OCI-LY7 (cell line): ENCODE measurements around the gene NPDC1. TPM values are rescaled to one million over a fixed set of nuclear protein-coding genes. Genes with fewer than 3 reads are reported as not detected.

Experiments
- BruUV-seq: library from RNA; stranded (reverse); fragments of 400-500 nt; replicated peaks from 2 replicates; lab custom pipeline; 2021; lab: Mats Ljungman, UMichigan
- CTCF ChIA-PET: fragments of 300-600 bp; sonication (Branson Sonifier 250); formaldehyde crosslinking; loops from one replicate; lab custom pipeline; 2022; ENCODE audit warnings: antibody characterized with exemption; ENCODE audit not compliant: unreplicated experiment; lab: Charles Lee
- POLR2A ChIA-PET: fragments of 300-600 bp; sonication (Branson Sonifier 250); formaldehyde crosslinking; loops from one replicate; lab custom pipeline; 2022; ENCODE audit warnings: antibody characterized with exemption; lab: Charles Lee
- DNase-seq: peaks from one replicate; pipeline ENCODE4 v3.0.0-alpha.2; 2015; ENCODE audit warnings: low spot score
- H2AFZ ChIP-seq: fragments of 200-600 bp; sonication (generic), shearing (Covaris generic); 2 replicates; pipeline ENCODE4 v1.6.1; 2014; ENCODE audit warnings: mild to moderate bottlenecking, antibody characterized with exemption, low read length, moderate library complexity
- H3K27ac ChIP-seq: fragments of 200-600 bp; sonication (generic); 2 replicates; pipeline ENCODE4 v1.5.1; 2014; ENCODE audit warnings: mixed run types, low read depth, mild to moderate bottlenecking, moderate library complexity, low read length, inconsistent platforms; ENCODE audit not compliant: poor library complexity, severe bottlenecking
- H3K36me3 ChIP-seq: fragments of 200-600 bp; sonication (generic); 2 replicates; pipeline ENCODE4 v1.6.1; 2014; ENCODE audit warnings: mild to moderate bottlenecking, antibody characterized with exemption, low read length, moderate library complexity, mixed read lengths; ENCODE audit not compliant: insufficient read depth
- H3K4me1 ChIP-seq: fragments of 200-600 bp; sonication (generic); 2 replicates; pipeline ENCODE4 v1.5.1; 2014; ENCODE audit warnings: mild to moderate bottlenecking, low read length; ENCODE audit not compliant: insufficient read depth, poor library complexity, severe bottlenecking
- H3K4me2 ChIP-seq: fragments of 200-600 bp; sonication (generic); 2 replicates; pipeline ENCODE4 v1.6.1; 2014; ENCODE audit warnings: mild to moderate bottlenecking, low read length
- H3K4me3 ChIP-seq: fragments of 200-600 bp; sonication (generic); 2 replicates; pipeline ENCODE4 v1.5.1; 2014; ENCODE audit warnings: mild to moderate bottlenecking, low read depth, low read length; ENCODE audit not compliant: poor library complexity, severe bottlenecking
- H3K79me2 ChIP-seq: fragments of 200-600 bp; sonication (generic); 2 replicates; pipeline ENCODE4 v1.6.1; 2016; ENCODE audit warnings: low read depth, mild to moderate bottlenecking, low read length, moderate library complexity, mixed read lengths; ENCODE audit not compliant: insufficient read depth
- H3K9me2 ChIP-seq: fragments of 200-600 bp; sonication (generic); 2 replicates; pipeline ENCODE4 v1.6.1; 2016; ENCODE audit warnings: mild to moderate bottlenecking, low read length, mixed read lengths; ENCODE audit not compliant: insufficient read depth
- H3K9me3 ChIP-seq: fragments of 200-600 bp; sonication (generic); 2 replicates; pipeline ENCODE4 v1.6.1; 2014; ENCODE audit warnings: mild to moderate bottlenecking, mixed run types, low read length, mixed read lengths
- H4K20me1 ChIP-seq: fragments of 200-600 bp; sonication (generic); 2 replicates; pipeline ENCODE4 v1.6.1; 2014; ENCODE audit warnings: mild to moderate bottlenecking, antibody characterized with exemption, low read length, moderate library complexity, mixed read lengths; ENCODE audit not compliant: insufficient read depth
- CTCF ChIP-seq: fragments of 200-600 bp; sonication (generic); conservative IDR thresholded peaks from 2 replicates; pipeline ENCODE4 v1.5.1; 2014; ENCODE audit warnings: mild to moderate bottlenecking, antibody characterized with exemption, low read length, moderate library complexity, mixed read lengths
- EZH2phosphoT487 ChIP-seq: fragments of 200-600 bp; sonication (generic); IDR thresholded peaks from 2 replicates; pipeline ENCODE4 v1.6.1; 2018; ENCODE audit warnings: low read depth, borderline replicate concordance, mild to moderate bottlenecking, mixed run types, antibody characterized with exemption, low read length, moderate library complexity, mixed read lengths
- intact Hi-C: fragments of 100-400 bp; cut with micrococcal nuclease; formaldehyde crosslinking; loops from one replicate; pipeline ENCODE4 v1.10.0; 2022; ENCODE audit not compliant: unreplicated experiment
- total RNA-seq, 2 experiments: library from RNA; depleted of rRNA in 1 of 2; stranded (reverse); fragments of >200 nt in 1 of 2; shearing (Covaris generic) in 1 of 2; gene quantifications; 2 replicates each; pipeline ENCODE4 v1.2.3, GENCODE V29; 2014 to 2022

The NPDC1 gene
- total RNA-seq, 2 experiments from 2014 or later, result 0.32 to 0.38 TPM

- CTCF ChIA-PET, result no interaction called here
These were observed 32.9 kb upstream of the NPDC1 start for GRCh38 chr9:137078701-137079400.

GRCh38 chr9:137077758-137078693 lies 32.0 kb upstream of the NPDC1 start:
- DNase-seq, result peak; percentile 42
- Histone ChIP-seq H3K9me3 (no peaks in the 10 kb centered on the region), H3K4me1 (peaks cover 18% of the 10 kb centered on the region), H2AFZ (no peak overlapping the region), H3K27ac (no peak overlapping the region), H3K79me2 (no peaks in the 10 kb centered on the region), H3K4me3 (peak overlapping the region; percentile 72), H3K4me2 (peak overlapping the region; percentile 69), H3K9me2 (no peaks in the 10 kb centered on the region), H3K36me3 (no peaks in the 10 kb centered on the region), H4K20me1 (no peaks in the 10 kb centered on the region)
- CTCF ChIA-PET, result interaction anchor here (0.8 kb wide), 1 partner anchor 10 kb away, joined by 4 read pairs; no protein-coding TSS in a partner anchor
- intact Hi-C loops, result no loop called here
- TF ChIP-seq EZH2phosphoT487 (no peak), CTCF (no peak)
- POLR2A ChIA-PET, result interaction anchor here (2.0 kb wide), 1 partner anchor 9 kb away, joined by 7 read pairs; the partner anchor contains the start of gene MAN1B1
- no TSS peak for BruUV-seq

More at GRCh38 chr9:137078701-137079400, 32.9 kb upstream of the NPDC1 start:
- intact Hi-C loops, result no loop called here
- no peaks in the 10 kb centered on the region for H3K79me2 ChIP-seq
- no peaks in the 10 kb centered on the region for H3K9me3 ChIP-seq
- H2AFZ ChIP-seq, result no peak overlapping the region
- POLR2A ChIA-PET, result no interaction called here
- no peaks in the 10 kb centered on the region for H4K20me1 ChIP-seq
- H3K9me2 ChIP-seq, result no peaks in the 10 kb centered on the region
- DNase-seq, result no peak
- no peak overlapping the region; the same call in 1 of the 2 replicates for H3K4me2 ChIP-seq
- no peak overlapping the region for H3K4me3 ChIP-seq
- BruUV-seq, result no TSS peak
- no peaks in the 10 kb centered on the region for H3K36me3 ChIP-seq
- TF ChIP-seq CTCF (no peak), EZH2phosphoT487 (no peak)
- peaks cover 18% of the 10 kb centered on the region for H3K4me1 ChIP-seq
- H3K27ac ChIP-seq, result no peak overlapping the region
